OCI-LY1 (cell line): ENCODE data around the gene WFDC9.

Experiments used
- CTCF ChIP-seq: fragments of 200-600 bp; sonication (generic), shearing (Covaris generic); IDR thresholded peaks from 2 replicates; pipeline ENCODE4 v1.5.1; 2017; ENCODE audit warnings: mild to moderate bottlenecking, antibody characterized with exemption, low read length, moderate library complexity, mixed read lengths
- EZH2 ChIP-seq: fragments of 200-600 bp; sonication (generic), shearing (Covaris generic); IDR thresholded peaks from 2 replicates; pipeline ENCODE4 v1.8.0; 2017; ENCODE audit warnings: borderline replicate concordance, mixed run types, mild to moderate bottlenecking, antibody characterized with exemption, low read length, moderate library complexity, mixed read lengths

GRCh38 chr20:45636513-45636912, 5.4 kb upstream of the WFDC9 start:
- TF ChIP-seq CTCF (no peak), EZH2 (no peak)
